ENCODE measurements around the gene TRAF2.

DNA sequence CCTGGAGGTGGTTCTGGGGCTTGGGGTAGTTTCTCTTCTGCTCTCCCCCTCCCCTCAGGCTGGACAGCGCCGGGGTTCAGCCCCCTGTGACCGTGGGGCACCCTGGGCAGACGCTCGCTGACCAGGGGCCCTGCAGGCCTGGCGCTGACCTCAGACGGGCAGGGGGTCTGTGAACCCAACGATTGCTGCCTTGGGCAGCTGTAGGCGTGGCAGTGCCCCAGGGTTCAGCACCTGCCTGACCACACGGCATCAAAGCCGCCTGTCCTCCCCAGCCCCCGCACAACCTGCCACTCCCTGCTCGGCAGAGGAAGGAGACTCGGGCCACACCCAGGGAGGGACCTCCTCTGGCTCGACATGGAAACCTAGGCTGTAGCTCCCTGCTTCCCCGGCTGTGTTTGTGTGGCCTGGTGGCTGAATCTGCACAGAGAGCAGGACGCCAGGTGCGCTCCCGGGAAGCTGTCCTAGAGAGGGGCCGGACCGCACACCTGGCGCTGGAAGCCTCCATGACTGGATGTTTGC lies 77.9 kb downstream of the TRAF2 start:
- TF ChIP-seq, protein P1, sequence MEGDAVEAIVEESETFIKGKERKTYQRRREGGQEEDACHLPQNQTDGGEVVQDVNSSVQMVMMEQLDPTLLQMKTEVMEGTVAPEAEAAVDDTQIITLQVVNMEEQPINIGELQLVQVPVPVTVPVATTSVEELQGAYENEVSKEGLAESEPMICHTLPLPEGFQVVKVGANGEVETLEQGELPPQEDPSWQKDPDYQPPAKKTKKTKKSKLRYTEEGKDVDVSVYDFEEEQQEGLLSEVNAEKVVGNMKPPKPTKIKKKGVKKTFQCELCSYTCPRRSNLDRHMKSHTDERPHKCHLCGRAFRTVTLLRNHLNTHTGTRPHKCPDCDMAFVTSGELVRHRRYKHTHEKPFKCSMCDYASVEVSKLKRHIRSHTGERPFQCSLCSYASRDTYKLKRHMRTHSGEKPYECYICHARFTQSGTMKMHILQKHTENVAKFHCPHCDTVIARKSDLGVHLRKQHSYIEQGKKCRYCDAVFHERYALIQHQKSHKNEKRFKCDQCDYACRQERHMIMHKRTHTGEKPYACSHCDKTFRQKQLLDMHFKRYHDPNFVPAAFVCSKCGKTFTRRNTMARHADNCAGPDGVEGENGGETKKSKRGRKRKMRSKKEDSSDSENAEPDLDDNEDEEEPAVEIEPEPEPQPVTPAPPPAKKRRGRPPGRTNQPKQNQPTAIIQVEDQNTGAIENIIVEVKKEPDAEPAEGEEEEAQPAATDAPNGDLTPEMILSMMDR (IDR thresholded peaks at IDR 0.05; ENCODE audit: low read length), result no peak
- no peak for TF ChIP-seq EZH2phosphoT487 (IDR thresholded peaks at IDR 0.05; ENCODE audit: low read length)

Measured in MM.1S (cell line).